NCI-H2196 treated with DMSO at 0.1 percent for 48 hours (cell line): Measurements from ENCODE around the gene AKAP13.

ENCODE experiments used
- DNase-seq: peaks from one replicate; lab custom pipeline; 2025; ENCODE audit not compliant: unreplicated experiment; lab: John Stamatoyannopoulos, UW

Gene AKAP13

GRCh38 chr15:85763673-85764633 is 383.6 kb downstream of the AKAP13 start:
- DNase-seq, result no peak

- no peak for DNase-seq
These were observed 384.4 kb downstream of the AKAP13 start for GRCh38 chr15:85764649-85765277.

- DNase-seq, result no peak
These were observed 385.8 kb downstream of the AKAP13 start for GRCh38 chr15:85766001-85766831.

- DNase-seq, result no peak
These were observed 387.6 kb downstream of the AKAP13 start for GRCh38 chr15:85767785-85768529.

- DNase-seq, result no peak
These were observed 388.3 kb downstream of the AKAP13 start for GRCh38 chr15:85768595-85769168.

GRCh38 chr15:85769182-85769900 is 388.9 kb downstream of the AKAP13 start:
- no peak for DNase-seq

- no peak for DNase-seq
These were observed 390.0 kb downstream of the AKAP13 start for GRCh38 chr15:85770096-85771041.

GRCh38 chr15:85771271-85771670 is 390.9 kb downstream of the AKAP13 start:
- DNase-seq, result no peak

GRCh38 chr15:85771781-85772445 is 391.5 kb downstream of the AKAP13 start:
- DNase-seq, result no peak

- DNase-seq, result no peak
These were observed 392.3 kb downstream of the AKAP13 start for GRCh38 chr15:85772668-85773067.

- DNase-seq, result no peak
These were observed 392.8 kb downstream of the AKAP13 start for GRCh38 chr15:85773249-85773648.

- DNase-seq, result no peak
These were observed 393.6 kb downstream of the AKAP13 start for GRCh38 chr15:85773970-85774369.

GRCh38 chr15:85777250-85778106 is 397.1 kb downstream of the AKAP13 start:
- no peak for DNase-seq

GRCh38 chr15:85778107-85778776 is 397.8 kb downstream of the AKAP13 start:
- no peak for DNase-seq

- no peak for DNase-seq
These were observed 398.8 kb downstream of the AKAP13 start for GRCh38 chr15:85779249-85779648.

- DNase-seq, result no peak
These were observed 400.0 kb downstream of the AKAP13 start for GRCh38 chr15:85780225-85780985.
